Ectodermal cell (in vitro differentiated cells): ENCODE results near the gene NDST1.
"Not testable (repeated sequence)": the region's sequence is repeated elsewhere in the genome, so short reads cannot be mapped to it uniquely, and the experiment has no call there.

Experiments used
- H3K27ac ChIP-seq: 2 replicates; pipeline ENCODE4 v1.7.0; 2013; ENCODE audit warnings: mild to moderate bottlenecking, low read depth, low read length; ENCODE audit not compliant: insufficient read depth, poor library complexity, severe bottlenecking
- H3K27me3 ChIP-seq: 2 replicates; pipeline ENCODE4 v1.7.0; 2013; ENCODE audit warnings: mild to moderate bottlenecking, low read length; ENCODE audit not compliant: insufficient read depth, control insufficient read depth, poor library complexity, severe bottlenecking
- H3K36me3 ChIP-seq: one replicate; pipeline ENCODE4 v1.7.0; 2013; ENCODE audit warnings: low read length; ENCODE audit not compliant: control insufficient read depth, insufficient read depth
- H3K4me1 ChIP-seq: one replicate; pipeline ENCODE4 v1.7.0; 2013; ENCODE audit warnings: low read length; ENCODE audit not compliant: control insufficient read depth, insufficient read depth
- H3K4me3 ChIP-seq: 2 replicates; pipeline ENCODE4 v1.7.0; 2013; ENCODE audit warnings: low read depth, low read length, control low read depth; ENCODE audit not compliant: insufficient read depth
- H3K9me3 ChIP-seq: 2 replicates; pipeline ENCODE4 v1.7.0; 2013; ENCODE audit warnings: mild to moderate bottlenecking, low read length, moderate library complexity; ENCODE audit not compliant: control insufficient read depth
- WGBS, 2 experiments: methylation state at CpG; one replicate each; pipeline ENCODE4 v1.1.7; 2013; ENCODE audit warnings: missing lambda C conversion rate in 2 of 2; 5-methylcytosine and 5-hydroxymethylcytosine counted together

Gene NDST1

GRCh38 chr5:150515446-150515845 is 7.5 kb downstream of the NDST1 start:
- no peaks in the 10 kb centered on the region for H3K27me3 ChIP-seq
- H3K36me3 ChIP-seq: no peaks in the 10 kb centered on the region
- 89% methylated on average over 6 of the region's 6 CpGs for WGBS, 2 experiments
- no peak overlapping the region for H3K4me3 ChIP-seq
- H3K9me3 ChIP-seq: no peaks in the 10 kb centered on the region
- peaks cover 18% of the 10 kb centered on the region for H3K4me1 ChIP-seq
- no peak overlapping the region for H3K27ac ChIP-seq

- H3K36me3 ChIP-seq: no peaks in the 10 kb centered on the region
- peaks cover 12% of the 10 kb centered on the region for H3K4me1 ChIP-seq
- no peak overlapping the region for H3K4me3 ChIP-seq
- no peaks in the 10 kb centered on the region for H3K9me3 ChIP-seq
- no peaks in the 10 kb centered on the region for H3K27me3 ChIP-seq
- 61 to 68% methylated on average over 5 of the region's 5 CpGs for WGBS, 2 experiments
- H3K27ac ChIP-seq: no peak overlapping the region
Observed at GRCh38 chr5:150516011-150516410, 8.1 kb downstream of the NDST1 start.

GRCh38 chr5:150517272-150518152 is 9.6 kb downstream of the NDST1 start:
- H3K27me3 ChIP-seq: no peaks in the 10 kb centered on the region
- H3K36me3 ChIP-seq: no peaks in the 10 kb centered on the region
- 90% methylated on average over 12 to 13 of the region's 13 CpGs for WGBS, 2 experiments
- H3K4me1 ChIP-seq: no peaks in the 10 kb centered on the region
- H3K4me3 ChIP-seq: no peak overlapping the region
- H3K27ac ChIP-seq: no peak overlapping the region
- no peaks in the 10 kb centered on the region for H3K9me3 ChIP-seq

- H3K36me3 ChIP-seq, H3K4me1 ChIP-seq: not testable (repeated sequence)
- 90 to 95% methylated on average over 14 of the region's 14 CpGs for whole genome bisulfite sequencing, 2 experiments
Observed at GRCh38 chr5:150518712-150519559, 11.0 kb downstream of the NDST1 start.

GRCh38 chr5:150519560-150519945 is 11.6 kb downstream of the NDST1 start:
- Histone ChIP-seq H3K27me3 (no peaks in the 10 kb centered on the region), H3K9me3 (no peaks in the 10 kb centered on the region), H3K4me3 (no peak overlapping the region), H3K4me1 (no peaks in the 10 kb centered on the region), H3K27ac (no peak overlapping the region), H3K36me3 (no peaks in the 10 kb centered on the region)
- 90% methylated on average over 10 of the region's 10 CpGs for WGBS, 2 experiments

More at GRCh38 chr5:150518712-150519559, 11.0 kb downstream of the NDST1 start:
- not testable (repeated sequence) for H3K27me3 ChIP-seq, H3K9me3 ChIP-seq, H3K27ac ChIP-seq, H3K4me3 ChIP-seq

- no peak overlapping the region for H3K27ac ChIP-seq
- H3K4me1 ChIP-seq: peaks cover 2% of the 10 kb centered on the region
- WGBS, 2 experiments: 95 to 97% methylated on average over 4 of the region's 4 CpGs
- no peaks in the 10 kb centered on the region for H3K36me3 ChIP-seq
- H3K27me3 ChIP-seq: no peaks in the 10 kb centered on the region
- H3K4me3 ChIP-seq: no peak overlapping the region
- H3K9me3 ChIP-seq: no peaks in the 10 kb centered on the region
Observed at GRCh38 chr5:150519978-150520377, 12.0 kb downstream of the NDST1 start.

- no peak overlapping the region for H3K27ac ChIP-seq
- WGBS, 2 experiments: 94 to 95% methylated on average over 38 of the region's 38 CpGs
- H3K36me3 ChIP-seq: no peaks in the 10 kb centered on the region
- no peaks in the 10 kb centered on the region for H3K9me3 ChIP-seq
- H3K4me1 ChIP-seq: peaks cover 10% of the 10 kb centered on the region
- no peaks in the 10 kb centered on the region for H3K27me3 ChIP-seq
- H3K4me3 ChIP-seq: no peak overlapping the region
Observed at GRCh38 chr5:150520747-150521521, 13.0 kb downstream of the NDST1 start.

- Histone ChIP-seq H3K9me3 (no peaks in the 10 kb centered on the region), H3K27ac (no peak overlapping the region), H3K27me3 (no peaks in the 10 kb centered on the region), H3K4me1 (peaks cover 10% of the 10 kb centered on the region), H3K36me3 (no peaks in the 10 kb centered on the region), H3K4me3 (no peak overlapping the region)
- WGBS, 2 experiments: 96 to 97% methylated on average over 14 of the region's 14 CpGs
Observed at GRCh38 chr5:150521522-150521817, 13.5 kb downstream of the NDST1 start.

GRCh38 chr5:150521939-150522503 is 14.1 kb downstream of the NDST1 start:
- Histone ChIP-seq H3K36me3 (no peaks in the 10 kb centered on the region), H3K4me3 (no peak overlapping the region), H3K27ac (no peak overlapping the region), H3K9me3 (no peaks in the 10 kb centered on the region), H3K4me1 (peaks cover 10% of the 10 kb centered on the region), H3K27me3 (no peaks in the 10 kb centered on the region)
- WGBS, 2 experiments: 93 to 94% methylated on average over 11 of the region's 11 CpGs
